HG02623 (cell line): ENCODE results near the gene EYA4.

Experiments used
- ATAC-seq: cut with Tn5 transposase; IDR thresholded peaks from one replicate; pipeline ENCODE4 v1.9.1; 2021; ENCODE audit warnings: moderate library complexity; ENCODE audit not compliant: unreplicated experiment

Gene EYA4

GRCh38 chr6:133504158-133504557 is 263.0 kb downstream of the EYA4 start:
- no peak for ATAC-seq

- no peak for ATAC-seq
Measured at GRCh38 chr6:133504761-133505160, 263.6 kb downstream of the EYA4 start.

DNA sequence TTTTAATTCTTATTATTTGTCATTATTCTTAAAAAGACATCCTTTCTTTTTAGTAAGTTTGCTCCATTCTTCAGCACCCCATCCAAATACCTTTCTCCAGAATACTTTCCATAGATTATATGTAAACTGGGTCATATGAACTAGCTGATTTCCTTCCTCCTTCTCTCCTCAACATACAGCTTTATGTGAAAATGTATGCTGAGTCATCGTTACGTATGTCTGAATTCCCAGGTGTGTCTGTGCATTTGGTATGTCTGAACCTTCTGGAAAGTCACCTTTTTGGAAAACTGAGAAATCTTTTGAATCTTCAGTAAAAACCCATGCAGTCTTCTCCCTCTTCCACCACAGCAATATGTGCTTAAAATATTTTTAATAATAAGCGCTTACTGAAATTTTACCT is 264.5 kb downstream of the EYA4 start:
- ATAC-seq, result no peak

- ATAC-seq, result no peak
Measured at GRCh38 chr6:133512410-133513016, 271.4 kb downstream of the EYA4 start.

GRCh38 chr6:133523816-133524215 is 282.7 kb downstream of the EYA4 start:
- no peak for ATAC-seq

GRCh38 chr6:133526436-133526835 is 285.3 kb downstream of the EYA4 start:
- ATAC-seq, result no peak

GRCh38 chr6:133528566-133528965 is 287.4 kb downstream of the EYA4 start:
- no peak for ATAC-seq

GRCh38 chr6:133532908-133533307 is 291.8 kb downstream of the EYA4 start:
- no peak for ATAC-seq

DNA sequence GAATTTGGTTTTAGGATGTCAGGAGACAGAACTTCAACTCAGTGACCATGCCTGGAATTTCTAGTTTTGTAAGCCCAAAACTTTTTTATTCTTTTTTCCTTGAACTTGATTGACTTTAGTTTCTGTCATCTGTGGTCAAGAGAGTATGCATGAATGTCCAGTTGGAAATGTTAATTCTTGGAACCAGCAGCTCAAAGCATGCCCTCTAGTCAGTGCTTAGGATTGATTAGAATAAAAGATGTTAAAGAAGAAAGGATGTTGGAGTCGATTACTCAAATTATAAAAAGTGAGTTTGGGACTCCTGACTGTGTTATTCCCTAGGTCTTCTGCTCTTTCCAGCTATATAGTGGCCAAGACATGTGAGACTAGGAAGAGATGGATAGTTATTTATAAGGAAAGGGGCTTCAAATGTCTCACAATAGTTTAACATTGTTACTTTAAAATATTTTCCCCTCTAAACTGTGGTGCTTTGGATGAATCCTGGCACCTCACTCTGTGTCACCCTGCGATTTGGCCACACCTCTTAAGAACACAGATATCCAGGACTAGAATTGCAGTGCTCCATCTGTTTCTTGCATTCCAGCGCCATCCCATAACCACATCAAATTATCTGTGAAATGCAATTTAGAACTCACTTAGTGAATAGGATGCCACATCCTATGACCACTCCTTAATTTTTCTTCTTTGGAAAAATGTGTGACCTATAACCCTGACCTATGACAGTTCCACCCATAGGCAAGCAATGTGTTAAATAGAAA is 298.5 kb downstream of the EYA4 start:
- no peak for ATAC-seq

DNA sequence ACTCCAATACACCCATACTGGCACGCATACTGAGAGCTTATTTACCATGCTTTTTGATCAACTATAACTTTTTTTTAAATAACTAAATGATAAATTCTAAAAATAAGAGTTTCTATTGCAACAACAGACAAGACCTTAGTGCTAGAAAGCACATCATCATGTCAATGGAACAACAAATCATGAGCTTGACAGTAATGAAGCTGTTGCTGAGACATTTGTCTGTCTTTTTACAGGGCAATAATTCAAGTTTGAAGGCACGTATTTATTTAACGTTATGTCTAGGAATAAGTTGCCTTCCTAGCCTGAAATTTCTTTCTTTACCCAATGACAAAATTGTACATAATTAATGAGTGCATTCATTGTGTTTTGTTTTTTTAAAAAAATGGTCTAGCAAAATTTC is 299.2 kb downstream of the EYA4 start:
- ATAC-seq, result no peak

DNA sequence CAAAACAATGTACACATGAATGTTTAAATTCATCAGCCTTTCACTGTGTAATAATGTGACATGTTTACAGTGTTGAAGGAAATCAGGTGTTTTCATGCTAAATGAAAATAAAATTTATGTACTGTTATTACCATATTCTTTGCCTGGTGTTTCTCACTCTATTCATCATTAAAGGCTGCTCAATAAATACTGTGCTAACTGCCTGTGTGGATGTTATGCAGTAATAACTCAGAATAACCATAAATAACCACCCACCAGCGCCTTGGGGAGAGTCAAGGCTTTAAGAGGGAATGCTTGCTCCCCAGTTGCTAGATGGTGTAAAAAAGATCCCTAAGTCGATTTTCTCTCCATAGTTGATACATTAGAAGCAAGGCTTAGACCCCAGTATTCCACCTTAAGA is 299.9 kb downstream of the EYA4 start:
- ATAC-seq, result no peak

DNA sequence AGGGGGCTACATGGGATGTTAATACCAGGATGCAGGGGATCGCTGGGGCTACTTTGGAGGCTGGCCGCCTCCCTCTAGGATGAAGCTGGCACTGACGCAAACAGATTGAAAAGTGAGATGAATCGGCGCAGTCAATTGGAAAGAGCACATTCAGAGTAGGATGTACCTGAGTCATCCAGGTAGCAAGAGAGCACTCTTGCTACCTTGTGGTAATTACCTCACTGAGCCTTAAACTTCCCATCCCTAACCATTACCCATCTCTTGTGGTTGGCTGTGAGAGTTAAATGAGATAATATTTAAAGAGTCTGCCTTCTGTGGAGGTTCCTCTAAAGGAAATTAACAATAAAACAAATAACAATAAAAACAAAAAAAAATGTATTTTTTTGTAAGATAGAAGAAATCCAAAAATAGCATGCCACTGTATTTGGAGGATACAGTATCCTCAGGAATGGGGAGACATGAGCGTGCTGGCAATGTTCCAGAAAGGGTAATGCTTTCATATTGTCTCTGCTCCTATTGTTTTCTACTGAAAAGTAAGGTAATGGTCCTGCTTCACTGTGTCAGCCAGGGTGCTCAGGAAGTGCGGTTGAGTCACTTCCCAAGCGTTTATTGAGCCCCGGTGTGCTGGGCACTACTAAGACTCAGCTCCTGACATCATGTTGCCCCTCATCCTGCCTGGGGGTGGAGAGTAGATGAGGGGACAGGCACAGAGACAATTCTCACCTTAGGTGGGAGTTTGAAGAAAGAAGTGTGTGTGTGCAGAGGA is 301.1 kb downstream of the EYA4 start:
- ATAC-seq, result no peak

DNA sequence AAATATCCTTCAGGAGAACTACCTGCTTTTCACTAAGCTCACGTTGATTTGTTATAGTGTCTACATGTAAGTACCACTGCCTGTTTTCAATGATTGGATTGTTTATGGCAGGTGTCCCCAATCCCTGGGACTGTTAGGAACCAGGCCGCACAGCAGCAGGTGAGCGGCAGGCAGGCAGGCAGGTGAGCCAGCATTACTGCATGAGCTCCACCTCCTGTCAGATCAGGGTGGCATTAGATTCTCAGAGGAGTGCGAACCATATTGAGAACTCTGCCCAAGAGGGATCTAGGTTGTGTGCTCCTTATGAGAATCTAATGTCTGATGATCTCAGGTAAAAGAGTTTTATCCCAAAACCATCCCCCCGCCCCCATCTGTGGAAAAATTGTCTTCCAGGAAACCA is 303.3 kb downstream of the EYA4 start:
- no peak for ATAC-seq

GRCh38 chr6:133546098-133546497 is 304.9 kb downstream of the EYA4 start:
- ATAC-seq, result no peak

DNA sequence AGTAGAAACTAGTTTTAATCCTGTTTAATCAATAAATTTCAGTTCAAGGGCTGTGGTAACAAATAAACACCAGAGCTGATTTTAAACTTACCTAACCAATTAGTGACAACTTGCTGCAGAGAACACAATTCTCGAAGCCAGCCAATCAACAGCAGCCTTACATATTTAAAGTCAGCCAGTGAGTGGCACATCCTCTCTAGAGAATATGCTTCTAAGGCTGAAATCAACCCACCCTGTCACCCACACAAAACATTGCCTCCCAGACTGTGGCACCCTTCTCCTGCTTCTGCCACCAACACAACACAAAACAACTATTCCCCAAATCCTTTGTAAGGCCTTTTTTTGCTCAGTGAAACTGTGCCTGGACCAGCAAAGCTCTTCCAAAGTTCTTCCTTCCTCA is 306.0 kb downstream of the EYA4 start:
- no peak for ATAC-seq

DNA sequence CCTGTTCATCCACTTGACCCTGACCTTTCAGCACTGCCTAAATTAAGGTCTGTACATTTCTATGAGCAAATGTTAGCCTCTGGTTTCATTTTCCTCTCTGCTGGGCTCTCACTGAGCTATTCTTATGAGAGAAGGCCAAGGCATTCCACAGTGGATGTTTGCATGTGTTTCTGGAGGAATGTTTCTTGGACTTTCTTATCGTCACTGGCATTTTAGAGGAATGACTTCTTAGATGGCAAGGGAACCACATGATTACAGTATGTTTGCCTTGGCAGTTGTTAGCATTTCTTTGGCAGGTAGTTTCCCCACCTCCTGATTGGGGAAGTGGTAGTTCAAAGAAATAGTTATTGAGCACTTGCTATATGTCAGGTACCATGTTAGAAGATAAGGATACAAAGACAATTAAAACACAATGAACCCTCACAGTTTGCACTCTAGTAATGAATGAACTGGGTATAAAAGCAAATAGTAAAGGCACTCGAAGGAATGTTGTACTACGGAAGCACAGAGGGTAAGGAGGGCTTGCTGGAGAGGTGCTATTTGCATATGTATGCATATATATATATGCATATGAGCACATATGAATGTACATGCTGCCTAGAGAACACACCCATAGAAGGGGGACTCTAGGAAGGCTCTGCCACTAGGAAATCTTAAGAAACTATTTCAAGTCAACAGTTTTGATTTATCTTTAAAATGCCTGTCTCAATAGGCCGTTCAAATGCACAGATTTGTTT is 307.4 kb downstream of the EYA4 start:
- ATAC-seq, result no peak

GRCh38 chr6:133549371-133549801 is 308.2 kb downstream of the EYA4 start:
- ATAC-seq, result no peak

DNA sequence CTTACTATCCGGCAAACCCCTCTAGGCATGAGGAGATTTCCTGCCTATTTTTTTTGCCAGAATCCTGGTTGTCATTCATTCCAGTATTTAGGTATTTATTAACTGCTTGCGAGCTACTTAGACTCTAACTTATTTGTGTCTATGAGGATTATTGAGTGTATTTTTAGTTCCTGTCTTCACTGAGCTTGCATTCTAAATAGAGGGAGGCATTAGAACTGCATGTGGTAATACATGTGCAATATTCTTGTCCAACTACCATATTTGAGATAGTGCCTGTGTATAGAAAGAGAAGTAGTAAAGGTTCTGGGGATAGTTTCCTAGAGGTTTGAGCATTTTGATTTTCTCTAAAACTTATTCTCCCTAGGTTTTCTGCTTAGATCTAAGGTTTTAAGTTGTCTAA is 308.9 kb downstream of the EYA4 start:
- no peak for ATAC-seq

DNA sequence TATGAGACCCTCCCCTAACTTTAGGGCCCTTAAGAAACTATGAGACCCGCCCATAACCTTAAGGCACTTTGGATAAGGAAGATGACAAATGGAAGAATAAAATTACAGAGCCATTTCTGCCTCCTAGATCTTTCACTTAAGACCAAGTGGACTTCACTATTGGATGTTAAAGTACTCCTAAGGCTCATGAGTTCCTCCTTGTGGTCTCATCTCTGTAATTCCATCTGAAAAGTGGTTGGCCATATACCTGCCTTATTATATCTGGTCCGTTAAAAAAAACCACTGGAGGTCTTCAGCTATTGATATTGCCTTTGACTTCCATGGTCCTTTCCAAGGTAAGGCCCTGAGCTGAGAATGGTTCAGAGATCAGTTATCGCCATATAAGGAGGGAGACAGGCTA is 310.3 kb downstream of the EYA4 start:
- ATAC-seq, result no peak

GRCh38 chr6:133551847-133552341 is 310.7 kb downstream of the EYA4 start:
- no peak for ATAC-seq

- ATAC-seq, result peak; percentile 80
Measured at GRCh38 chr6:133553652-133554051, 312.5 kb downstream of the EYA4 start.
